T follicular helper cell (primary cell): ENCODE measurements around the gene TSKS.
A peak's percentile ranks its signal among the peaks of the same experiment; 100 is the strongest.

Experiments used
- DNase-seq: peaks from one replicate; pipeline ENCODE4 v3.0.0-alpha.2; 2020; ENCODE audit warnings: low read depth
- total RNA-seq, 2 experiments: gene quantifications; one replicate each; lab custom pipeline; 2026; lab: John Stamatoyannopoulos, UW

TSKS gene, protein sequence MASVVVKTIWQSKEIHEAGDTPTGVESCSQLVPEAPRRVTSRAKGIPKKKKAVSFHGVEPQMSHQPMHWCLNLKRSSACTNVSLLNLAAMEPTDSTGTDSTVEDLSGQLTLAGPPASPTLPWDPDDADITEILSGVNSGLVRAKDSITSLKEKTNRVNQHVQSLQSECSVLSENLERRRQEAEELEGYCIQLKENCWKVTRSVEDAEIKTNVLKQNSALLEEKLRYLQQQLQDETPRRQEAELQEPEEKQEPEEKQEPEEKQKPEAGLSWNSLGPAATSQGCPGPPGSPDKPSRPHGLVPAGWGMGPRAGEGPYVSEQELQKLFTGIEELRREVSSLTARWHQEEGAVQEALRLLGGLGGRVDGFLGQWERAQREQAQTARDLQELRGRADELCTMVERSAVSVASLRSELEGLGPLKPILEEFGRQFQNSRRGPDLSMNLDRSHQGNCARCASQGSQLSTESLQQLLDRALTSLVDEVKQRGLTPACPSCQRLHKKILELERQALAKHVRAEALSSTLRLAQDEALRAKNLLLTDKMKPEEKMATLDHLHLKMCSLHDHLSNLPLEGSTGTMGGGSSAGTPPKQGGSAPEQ
- 0.43 to 1.4 reads per million in 2 experiments for total RNA-seq

- no peak for DNase-seq
Measured at GRCh38 chr19:49763230-49763629, at the start of gene TSKS. TSS of gene TSKS (minus strand) at chr19:49763306. CDS start at chr19:49763247, 59 bp downstream.

DNA sequence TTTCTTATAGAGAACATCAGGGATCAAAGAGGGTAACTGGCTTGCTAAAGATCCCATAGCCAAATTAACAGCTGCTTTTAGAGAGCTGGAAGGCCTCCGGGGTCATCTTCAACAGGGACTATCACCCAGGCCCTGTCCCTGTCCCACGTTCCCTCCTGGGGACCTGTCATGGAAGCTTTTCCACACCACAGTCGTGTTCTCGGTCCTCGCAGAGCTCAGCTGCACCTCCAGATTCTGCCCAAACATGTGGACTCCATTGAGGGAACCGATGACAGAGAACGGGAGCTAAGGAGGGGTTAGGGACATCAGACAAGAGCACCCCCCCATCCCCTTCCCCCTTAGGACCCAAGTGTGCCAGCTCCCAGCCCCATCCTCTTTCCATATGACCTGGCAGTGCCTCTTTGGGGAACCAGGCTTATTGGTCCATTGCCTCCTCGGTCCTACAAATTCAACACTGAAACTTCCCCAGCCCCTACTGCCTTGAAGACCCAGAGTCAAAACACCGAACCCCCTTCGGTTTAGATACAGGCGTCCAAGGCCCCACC is 49.4 kb upstream of the TSKS start:
- DNase-seq: no peak

- no peak for DNase-seq
Measured at GRCh38 chr19:49811328-49811727, 48.2 kb upstream of the TSKS start.

GRCh38 chr19:49809941-49810389 is 46.9 kb upstream of the TSKS start:
- no peak for DNase-seq

GRCh38 chr19:49809160-49809940 is 46.2 kb upstream of the TSKS start:
- DNase-seq: peak; percentile 42

GRCh38 chr19:49808711-49809159 is 45.6 kb upstream of the TSKS start:
- peak; percentile 85 for DNase-seq

GRCh38 chr19:49807904-49808675 is 45.0 kb upstream of the TSKS start:
- DNase-seq: no peak

DNA sequence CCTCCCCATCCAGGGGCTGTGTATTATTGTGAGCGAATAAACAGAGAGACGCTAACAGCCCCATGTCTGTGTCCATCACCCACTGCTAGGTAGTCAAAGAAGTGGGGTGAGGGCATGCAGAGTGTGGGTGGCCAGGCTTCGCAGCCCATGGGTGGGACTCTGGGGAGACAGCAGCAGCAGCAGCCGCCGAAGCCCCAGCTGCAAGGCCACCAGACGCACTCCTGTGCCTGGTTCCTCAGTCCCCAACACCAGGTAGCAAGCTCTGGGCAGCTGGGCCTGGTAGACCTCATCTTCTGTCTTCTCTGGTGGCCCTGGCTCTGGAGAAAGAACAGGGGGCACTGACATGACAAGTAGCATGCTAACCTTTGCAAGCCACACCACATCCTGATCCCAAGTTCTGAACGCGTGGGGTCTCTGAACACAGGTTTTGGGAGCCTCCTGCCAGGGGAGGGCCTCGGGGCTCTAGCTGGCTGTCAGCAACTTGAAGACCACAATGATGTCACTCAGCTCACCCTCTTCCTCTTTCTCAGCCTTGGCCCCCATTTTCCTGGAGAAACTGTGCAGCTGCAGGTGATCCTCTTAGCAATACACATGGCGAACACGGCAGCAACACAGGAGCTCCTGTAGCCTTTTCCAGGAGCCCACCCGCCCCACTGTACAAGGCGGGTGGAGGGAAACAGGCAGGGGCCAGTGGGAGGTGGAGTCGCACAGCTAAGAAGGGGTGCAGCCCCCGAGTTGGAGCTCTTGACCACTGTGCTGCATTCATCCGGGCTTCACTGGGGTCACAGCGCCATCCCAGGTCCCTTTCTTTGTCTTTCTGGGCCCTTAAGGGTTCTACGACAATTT is 44.2 kb upstream of the TSKS start:
- DNase-seq: no peak

- no peak for DNase-seq
Measured at GRCh38 chr19:49806620-49806959, 43.5 kb upstream of the TSKS start.

GRCh38 chr19:49805822-49806619 is 42.9 kb upstream of the TSKS start:
- no peak for DNase-seq

- DNase-seq: no peak
Measured at GRCh38 chr19:49803529-49803856, 40.4 kb upstream of the TSKS start.

- no peak for DNase-seq
Measured at GRCh38 chr19:49802836-49803528, 39.9 kb upstream of the TSKS start.

- DNase-seq: no peak
Measured at GRCh38 chr19:49801966-49802661, 39.0 kb upstream of the TSKS start.

DNA sequence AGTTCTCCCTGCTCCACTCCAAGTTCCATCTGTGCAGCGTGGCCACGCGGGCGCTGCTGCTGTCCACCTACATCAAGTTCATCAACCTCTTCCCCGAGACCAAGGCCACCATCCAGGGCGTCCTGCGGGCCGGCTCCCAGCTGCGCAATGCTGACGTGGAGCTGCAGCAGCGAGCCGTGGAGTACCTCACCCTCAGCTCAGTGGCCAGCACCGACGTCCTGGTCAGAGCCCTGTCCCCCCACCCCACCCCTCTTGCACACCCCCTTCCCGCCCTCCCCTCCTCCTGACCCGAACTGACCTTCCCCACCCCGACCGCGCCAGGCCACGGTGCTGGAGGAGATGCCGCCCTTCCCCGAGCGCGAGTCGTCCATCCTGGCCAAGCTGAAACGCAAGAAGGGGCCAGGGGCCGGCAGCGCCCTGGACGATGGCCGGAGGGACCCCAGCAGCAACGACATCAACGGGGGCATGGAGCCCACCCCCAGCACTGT is 38.3 kb upstream of the TSKS start:
- DNase-seq: no peak

DNA sequence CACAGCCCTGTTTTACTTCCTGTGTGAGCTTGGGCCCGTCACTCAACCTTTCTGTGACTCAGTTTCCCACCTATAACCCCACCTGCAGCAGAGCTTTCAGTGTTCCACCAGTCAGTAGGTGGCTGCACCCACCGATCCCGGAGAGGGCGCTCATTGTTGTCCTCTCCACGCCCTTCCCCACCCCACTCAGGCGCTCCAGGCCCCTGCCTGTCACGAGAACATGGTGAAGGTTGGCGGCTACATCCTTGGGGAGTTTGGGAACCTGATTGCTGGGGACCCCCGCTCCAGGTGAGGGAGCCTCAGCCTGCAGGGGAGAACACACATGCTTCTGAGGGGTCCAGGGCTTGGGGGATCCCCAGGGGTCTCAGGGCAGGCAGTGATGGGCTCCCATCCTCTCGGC is 37.7 kb upstream of the TSKS start:
- DNase-seq: no peak

GRCh38 chr19:49799798-49800376 is 36.8 kb upstream of the TSKS start:
- DNase-seq: no peak

DNA sequence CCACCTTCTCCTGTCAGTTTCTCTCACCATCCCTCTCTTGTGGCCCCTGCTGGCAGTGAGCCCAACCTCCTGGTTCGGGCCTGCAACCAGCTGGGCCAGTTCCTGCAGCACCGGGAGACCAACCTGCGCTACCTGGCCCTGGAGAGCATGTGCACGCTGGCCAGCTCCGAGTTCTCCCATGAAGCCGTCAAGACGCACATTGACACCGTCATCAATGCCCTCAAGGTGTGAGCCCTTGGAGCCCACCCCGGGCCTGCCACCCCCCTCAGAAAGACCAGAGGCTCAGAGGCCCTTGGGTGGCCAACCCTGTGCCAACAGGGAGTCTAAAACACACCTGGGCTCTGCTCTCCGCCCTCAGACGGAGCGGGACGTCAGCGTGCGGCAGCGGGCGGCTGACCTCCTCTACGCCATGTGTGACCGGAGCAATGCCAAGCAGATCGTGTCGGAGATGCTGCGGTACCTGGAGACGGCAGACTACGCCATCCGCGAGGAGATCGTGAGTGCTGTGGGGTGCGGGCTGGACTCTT is 36.2 kb upstream of the TSKS start:
- DNase-seq: no peak

DNA sequence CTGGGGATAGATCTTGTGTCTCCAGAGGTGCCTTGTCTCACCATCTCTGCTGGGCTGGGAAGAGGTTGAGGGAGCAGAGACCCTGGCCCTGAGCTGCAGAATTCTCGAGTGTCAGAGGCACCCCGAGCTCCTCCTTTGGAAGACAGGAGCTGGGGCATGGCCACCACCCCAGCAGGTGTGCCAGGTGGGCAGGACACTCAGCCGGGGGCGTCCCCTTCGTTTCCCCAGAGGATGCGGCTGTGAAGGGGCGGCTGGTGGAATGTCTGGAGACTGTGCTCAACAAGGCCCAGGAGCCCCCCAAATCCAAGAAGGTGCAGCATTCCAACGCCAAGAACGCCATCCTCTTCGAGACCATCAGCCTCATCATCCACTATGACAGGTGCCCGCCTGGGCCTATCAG is 35.5 kb upstream of the TSKS start:
- no peak for DNase-seq
